ENCODE results near the gene MAFB. TPM values are rescaled to one million over a fixed set of nuclear protein-coding genes. Genes with fewer than 3 reads are reported as not detected.

MAFB gene
- total RNA-seq, 1 experiment from 2014 or later: 0.85 TPM

DNA sequence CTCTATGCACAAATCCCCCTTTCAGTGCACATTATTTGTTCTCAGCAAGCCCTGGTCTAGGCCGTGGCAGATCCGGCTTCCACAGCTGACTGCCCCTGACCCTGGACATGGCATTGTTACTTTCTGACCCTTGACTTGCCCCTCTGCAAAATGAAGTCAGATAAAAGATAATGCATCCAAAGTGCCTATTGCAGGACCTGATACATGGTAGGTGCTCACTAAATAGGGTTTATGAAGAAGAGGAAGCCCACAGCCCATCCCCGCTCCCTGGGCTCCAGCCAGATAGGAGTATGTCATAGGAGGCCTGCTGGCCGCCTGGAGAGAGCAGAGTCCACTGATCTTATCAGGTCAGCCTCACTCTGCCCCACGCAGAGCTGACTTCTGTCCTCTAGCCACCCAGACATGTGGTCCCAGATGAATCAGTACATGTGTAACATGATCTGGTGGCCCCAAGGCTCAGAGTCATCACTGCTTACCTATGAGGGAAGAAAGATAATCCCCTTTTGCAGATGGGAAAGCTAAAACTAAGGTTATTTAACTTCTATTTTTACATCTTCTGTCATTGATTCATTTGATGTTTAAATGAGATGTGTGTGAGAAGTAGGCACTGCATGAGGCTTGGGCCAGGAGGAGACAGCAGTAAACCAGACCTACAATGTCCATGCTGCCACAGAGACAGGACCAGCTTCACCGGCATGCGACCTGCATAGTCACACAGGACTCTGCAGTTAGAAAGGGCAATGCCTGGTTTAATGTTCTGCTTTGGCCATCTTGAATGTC, 20.4 kb downstream of the MAFB start:
- no peak for DNase-seq
- peaks cover 2% of the 10 kb centered on the region for H4K20me1 ChIP-seq (ENCODE audit: control insufficient read depth, insufficient read depth, insufficient read length)
- no peak overlapping the region for H3K27ac ChIP-seq (ENCODE audit: insufficient read length, low read depth, low read length)
- peaks cover 8 to 16% of the 10 kb centered on the region in 2 experiments for H3K4me1 Mint-ChIP-seq
- H3K27me3 Mint-ChIP-seq (ENCODE audit: low read depth): peaks cover 6% of the 10 kb centered on the region
- no peak overlapping the region for H3K4me2 ChIP-seq (ENCODE audit: insufficient read depth, insufficient read length, low read length)
- H4K5ac ChIP-seq (ENCODE audit: insufficient read length, low read depth, low read length): no peak overlapping the region
- H2BK120ac ChIP-seq (ENCODE audit: low read depth, low read length, poor library complexity, severe bottlenecking): no peak overlapping the region
- H3K36me3 Mint-ChIP-seq (ENCODE audit: insufficient read depth in 1 of 3, low read depth in 3 of 3): peaks cover 0 to 2% (median 0%) of the 10 kb centered on the region in 3 experiments; a peak in 1 of 7 replicates
- H2AK5ac ChIP-seq (ENCODE audit: insufficient read length, low read length): no peak overlapping the region
- no peak overlapping the region for H4K8ac ChIP-seq (replicated peaks; ENCODE audit: insufficient read length, low read depth, low read length)
- H2BK5ac ChIP-seq (ENCODE audit: insufficient read length, low read length): no peak overlapping the region
- H3K4ac ChIP-seq (ENCODE audit: low read depth, low read length): no peak overlapping the region
- no peaks in the 10 kb centered on the region for H3K9me3 ChIP-seq (ENCODE audit: control insufficient read depth, low read depth, low read length)
- no peak overlapping the region for H4K91ac ChIP-seq (ENCODE audit: insufficient read length, low read depth, low read length)
- H3K4me3 Mint-ChIP-seq: no peak overlapping the region
- no peaks in the 10 kb centered on the region for H3K79me2 ChIP-seq (ENCODE audit: insufficient read depth, low read length)
- no CpG with 5 or more reads among the region's 7 CpGs for WGBS (ENCODE audit: extremely low coverage, insufficient read length, low lambda C conversion rate)
- no peak overlapping the region for H3K27ac Mint-ChIP-seq
- H3K14ac ChIP-seq (ENCODE audit: insufficient read depth, low read length): no peak overlapping the region
- no peak overlapping the region for H2BK15ac ChIP-seq (ENCODE audit: low read depth, low read length)
- H2AFZ ChIP-seq (ENCODE audit: low read length): no peak overlapping the region
- no peak overlapping the region for H3K56ac ChIP-seq (ENCODE audit: insufficient read length, low read depth, low read length)
- H3K9ac ChIP-seq (ENCODE audit: extremely low read depth, insufficient read length, low read length): no peak overlapping the region
- TF ChIP-seq, protein P1, sequence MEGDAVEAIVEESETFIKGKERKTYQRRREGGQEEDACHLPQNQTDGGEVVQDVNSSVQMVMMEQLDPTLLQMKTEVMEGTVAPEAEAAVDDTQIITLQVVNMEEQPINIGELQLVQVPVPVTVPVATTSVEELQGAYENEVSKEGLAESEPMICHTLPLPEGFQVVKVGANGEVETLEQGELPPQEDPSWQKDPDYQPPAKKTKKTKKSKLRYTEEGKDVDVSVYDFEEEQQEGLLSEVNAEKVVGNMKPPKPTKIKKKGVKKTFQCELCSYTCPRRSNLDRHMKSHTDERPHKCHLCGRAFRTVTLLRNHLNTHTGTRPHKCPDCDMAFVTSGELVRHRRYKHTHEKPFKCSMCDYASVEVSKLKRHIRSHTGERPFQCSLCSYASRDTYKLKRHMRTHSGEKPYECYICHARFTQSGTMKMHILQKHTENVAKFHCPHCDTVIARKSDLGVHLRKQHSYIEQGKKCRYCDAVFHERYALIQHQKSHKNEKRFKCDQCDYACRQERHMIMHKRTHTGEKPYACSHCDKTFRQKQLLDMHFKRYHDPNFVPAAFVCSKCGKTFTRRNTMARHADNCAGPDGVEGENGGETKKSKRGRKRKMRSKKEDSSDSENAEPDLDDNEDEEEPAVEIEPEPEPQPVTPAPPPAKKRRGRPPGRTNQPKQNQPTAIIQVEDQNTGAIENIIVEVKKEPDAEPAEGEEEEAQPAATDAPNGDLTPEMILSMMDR (conservative IDR thresholded peaks at IDR 0.05): no peak
- H3K23me2 ChIP-seq (ENCODE audit: insufficient read length, low read depth, low read length, poor library complexity, severe bottlenecking): no peaks in the 10 kb centered on the region
- H2BK20ac ChIP-seq (ENCODE audit: low read depth, low read length, poor library complexity, severe bottlenecking): no peak overlapping the region
- peaks cover 7% of the 10 kb centered on the region; the same call in 1 of the 2 replicates for H3K4me1 ChIP-seq (ENCODE audit: insufficient read depth, low read length)
- no peaks in the 10 kb centered on the region for H3K27me3 ChIP-seq (ENCODE audit: insufficient read depth, low read length)
- H3K9me3 Mint-ChIP-seq: no peaks in the 10 kb centered on the region; a peak in 1 of 5 replicates
- H3K18ac ChIP-seq (ENCODE audit: insufficient read length, low read depth, low read length): no peak overlapping the region
- H3K23ac ChIP-seq (ENCODE audit: insufficient read length, low read depth, low read length): no peak overlapping the region
- no peaks in the 10 kb centered on the region for H3K79me1 ChIP-seq (ENCODE audit: insufficient read depth, low read depth, low read length, poor library complexity, severe bottlenecking)
- no peak overlapping the region for H2BK12ac ChIP-seq (ENCODE audit: insufficient read length, low read depth, low read length)
- H3T11ph ChIP-seq (ENCODE audit: low read length): no peak overlapping the region
